ENCODE results near the gene ID4.

Gene ID4

GRCh38 chr6:19838442-19839236 is 1.5 kb downstream of the ID4 start:
- Histone ChIP-seq H3K4me3 (ENCODE audit: low read depth, low read length, poor library complexity, severe bottlenecking) (no peak overlapping the region), H2AFZ (ENCODE audit: low read length) (no peak overlapping the region), H3K4me2 (ENCODE audit: low read length) (no peak overlapping the region), H3K9ac (ENCODE audit: low read length) (no peak overlapping the region), H3K27ac (ENCODE audit: low read depth, low read length, poor library complexity, severe bottlenecking) (no peak overlapping the region), H3K27me3 (ENCODE audit: insufficient read depth, low read length) (no peaks in the 10 kb centered on the region), H3K9me3 (ENCODE audit: low read length) (no peaks in the 10 kb centered on the region), H3K36me3 (ENCODE audit: insufficient read depth, low read length) (no peaks in the 10 kb centered on the region), H3K4me1 (ENCODE audit: insufficient read depth, low read length, severe bottlenecking) (no peaks in the 10 kb centered on the region), H3K9me2 (ENCODE audit: low read depth, low read length) (no peaks in the 10 kb centered on the region), H3F3A (ENCODE audit: insufficient read depth, low read length) (no peaks in the 10 kb centered on the region), H3K79me2 (ENCODE audit: insufficient read depth, low read length) (no peaks in the 10 kb centered on the region), H4K20me1 (ENCODE audit: insufficient read depth, low read length) (no peaks in the 10 kb centered on the region)
- no peak for TF ChIP-seq CTCF (IDR thresholded peaks at IDR 0.05; ENCODE audit: low read length)
- no peak for TF ChIP-seq EZH2 (IDR thresholded peaks at IDR 0.05; ENCODE audit: borderline replicate concordance, low read length)

- Histone ChIP-seq H3K9me3 (ENCODE audit: low read length) (no peaks in the 10 kb centered on the region), H3K27ac (ENCODE audit: low read depth, low read length, poor library complexity, severe bottlenecking) (no peak overlapping the region), H3F3A (ENCODE audit: insufficient read depth, low read length) (no peaks in the 10 kb centered on the region), H3K4me3 (ENCODE audit: low read depth, low read length, poor library complexity, severe bottlenecking) (no peak overlapping the region), H3K9ac (ENCODE audit: low read length) (no peak overlapping the region), H3K4me1 (ENCODE audit: insufficient read depth, low read length, severe bottlenecking) (no peaks in the 10 kb centered on the region), H3K27me3 (ENCODE audit: insufficient read depth, low read length) (no peaks in the 10 kb centered on the region), H3K9me2 (ENCODE audit: low read depth, low read length) (no peaks in the 10 kb centered on the region), H2AFZ (ENCODE audit: low read length) (no peak overlapping the region), H4K20me1 (ENCODE audit: insufficient read depth, low read length) (no peaks in the 10 kb centered on the region), H3K36me3 (ENCODE audit: insufficient read depth, low read length) (no peaks in the 10 kb centered on the region), H3K79me2 (ENCODE audit: insufficient read depth, low read length) (no peaks in the 10 kb centered on the region), H3K4me2 (ENCODE audit: low read length) (no peak overlapping the region)
- TF ChIP-seq EZH2 (IDR thresholded peaks at IDR 0.05; ENCODE audit: borderline replicate concordance, low read length), result no peak
- no peak for TF ChIP-seq CTCF (IDR thresholded peaks at IDR 0.05; ENCODE audit: low read length)
Observed at GRCh38 chr6:19839237-19839546, 2.0 kb downstream of the ID4 start.

- no peaks in the 10 kb centered on the region for H3K36me3 ChIP-seq (ENCODE audit: insufficient read depth, low read length)
- no peaks in the 10 kb centered on the region for H3K9me3 ChIP-seq (ENCODE audit: low read length)
- H3K79me2 ChIP-seq (ENCODE audit: insufficient read depth, low read length), result no peaks in the 10 kb centered on the region
- H3K4me2 ChIP-seq (ENCODE audit: low read length), result no peak overlapping the region
- no peaks in the 10 kb centered on the region for H3K27me3 ChIP-seq (ENCODE audit: insufficient read depth, low read length)
- no peaks in the 10 kb centered on the region for H3K9me2 ChIP-seq (ENCODE audit: low read depth, low read length)
- no peaks in the 10 kb centered on the region for H3K4me1 ChIP-seq (ENCODE audit: insufficient read depth, low read length, severe bottlenecking)
- H3K9ac ChIP-seq (ENCODE audit: low read length), result no peak overlapping the region
- H2AFZ ChIP-seq (ENCODE audit: low read length), result no peak overlapping the region
- H3F3A ChIP-seq (ENCODE audit: insufficient read depth, low read length), result no peaks in the 10 kb centered on the region
- TF ChIP-seq EZH2 (IDR thresholded peaks at IDR 0.05; ENCODE audit: borderline replicate concordance, low read length), result no peak
- no peak for TF ChIP-seq CTCF (IDR thresholded peaks at IDR 0.05; ENCODE audit: low read length)
- H3K27ac ChIP-seq (ENCODE audit: low read depth, low read length, poor library complexity, severe bottlenecking), result no peak overlapping the region
- no peak overlapping the region for H3K4me3 ChIP-seq (ENCODE audit: low read depth, low read length, poor library complexity, severe bottlenecking)
- H4K20me1 ChIP-seq (ENCODE audit: insufficient read depth, low read length), result no peaks in the 10 kb centered on the region
Observed at GRCh38 chr6:19839788-19840187, 2.6 kb downstream of the ID4 start.

Measured in OCI-LY1 (cell line).